Measurements from ENCODE around the gene MAMDC2. TPM values are rescaled to one million over a fixed set of nuclear protein-coding genes. Genes with fewer than 3 reads are reported as not detected.

The MAMDC2 gene
- total and polyA plus RNA-seq, 2 of the 8 experiments (the other 6 are each of a cell fraction or from before 2014, with no cell fraction given), result 6.1 to 15.4 TPM

DNA sequence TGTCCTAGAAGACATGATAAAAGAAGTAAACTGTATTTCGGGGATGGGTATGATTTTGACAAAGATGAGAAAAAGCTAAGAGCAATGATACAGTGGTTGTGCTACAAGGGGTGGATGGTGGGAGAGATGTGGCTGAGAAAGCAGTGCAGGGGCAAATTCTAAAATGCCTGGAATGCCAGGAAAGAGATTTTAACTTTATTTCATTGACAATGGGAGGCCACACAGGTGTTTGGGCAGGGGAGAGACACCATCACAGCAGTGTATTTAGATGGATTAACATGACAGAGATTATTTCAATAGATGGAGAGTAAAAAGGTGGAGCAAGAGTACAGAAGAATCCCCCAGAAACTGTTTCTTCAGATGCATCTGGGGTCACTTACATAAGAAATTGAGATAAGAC is 71.2 kb downstream of the MAMDC2 start (continued):
- TF ChIP-seq EP300 (IDR thresholded peaks at IDR 0.05; ENCODE audit: borderline replicate concordance in 1 of 2, low read depth in 2 of 2, low read length in 2 of 2), result peak in 1 of 2 experiments; percentile 70; a peak in 1 of 3 replicates
- TF ChIP-seq, protein P1, sequence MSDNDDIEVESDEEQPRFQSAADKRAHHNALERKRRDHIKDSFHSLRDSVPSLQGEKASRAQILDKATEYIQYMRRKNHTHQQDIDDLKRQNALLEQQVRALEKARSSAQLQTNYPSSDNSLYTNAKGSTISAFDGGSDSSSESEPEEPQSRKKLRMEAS (IDR thresholded peaks at IDR 0.05), result no peak
- no peak for TF ChIP-seq SP2 (IDR thresholded peaks at IDR 0.05; ENCODE audit: low read length)
- TF ChIP-seq, protein P2, sequence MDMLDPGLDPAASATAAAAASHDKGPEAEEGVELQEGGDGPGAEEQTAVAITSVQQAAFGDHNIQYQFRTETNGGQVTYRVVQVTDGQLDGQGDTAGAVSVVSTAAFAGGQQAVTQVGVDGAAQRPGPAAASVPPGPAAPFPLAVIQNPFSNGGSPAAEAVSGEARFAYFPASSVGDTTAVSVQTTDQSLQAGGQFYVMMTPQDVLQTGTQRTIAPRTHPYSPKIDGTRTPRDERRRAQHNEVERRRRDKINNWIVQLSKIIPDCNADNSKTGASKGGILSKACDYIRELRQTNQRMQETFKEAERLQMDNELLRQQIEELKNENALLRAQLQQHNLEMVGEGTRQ (IDR thresholded peaks at IDR 0.05; ENCODE audit: low read length), result no peak

Measured in H1 (cell line).